ENCODE results near the gene FARP1. TPM values are rescaled to one million over a fixed set of nuclear protein-coding genes. Genes with fewer than 3 reads are reported as not detected.

The FARP1 gene
- polyA plus RNA-seq, 4 donors, result 222 to 270 (median 241) TPM

- DNase-seq (ENCODE audit: low read depth in 4 of 4, low spot score in 2 of 4), result no peak
Measured at GRCh38 chr13:98504371-98504963, 361.6 kb downstream of the FARP1 start.

Other genes with a start within 250 kb of the FARP1 start
- gene IPO5, start 189.4 kb upstream of the FARP1 start, polyA plus RNA-seq (ENCODE audit: insufficient read length in 4 of 4), result 100 to 1,000 TPM; 158 to 195 (median 167) TPM
- under 1 TPM in 3 of 4 donors, not detected in 1; 0.10 to 0.19 (median 0.10) TPM for gene RNF113B, start 34.2 kb downstream of the FARP1 start, polyA plus RNA-seq (ENCODE audit: insufficient read length in 4 of 4)